Type B pancreatic cell (in vitro differentiated cells): ENCODE data around the gene ERC2. TPM values are rescaled to one million over a fixed set of nuclear protein-coding genes. Genes with fewer than 3 reads are reported as not detected.

ENCODE experiments used
- DNase-seq: peaks from one replicate; pipeline ENCODE4 v3.0.0; 2021; ENCODE audit warnings: mixed read lengths; ENCODE audit not compliant: unreplicated experiment; ENCODE audit errors: extremely low spot score
- H3K27ac Mint-ChIP-seq: 2 replicates; pipeline ENCODE4 v1.8.0; 2021; ENCODE audit warnings: mild to moderate bottlenecking, mixed read lengths
- H3K27me3 Mint-ChIP-seq: 2 replicates; pipeline ENCODE4 v1.8.0; 2021; ENCODE audit warnings: mixed read lengths
- H3K36me3 Mint-ChIP-seq: 2 replicates; pipeline ENCODE4 v1.8.0; 2021; ENCODE audit warnings: mixed read lengths
- H3K4me1 Mint-ChIP-seq: one replicate; pipeline ENCODE4 v1.8.0; 2021; ENCODE audit warnings: mixed read lengths; ENCODE audit not compliant: unreplicated experiment
- H3K4me3 Mint-ChIP-seq: 2 replicates; pipeline ENCODE4 v1.8.0; 2021; ENCODE audit warnings: mild to moderate bottlenecking, mixed read lengths
- H3K9me3 Mint-ChIP-seq: 2 replicates; pipeline ENCODE4 v1.8.0; 2021; ENCODE audit warnings: mixed read lengths
- CTCF ChIP-seq: fragments of 200-600 bp; sonication (generic); conservative IDR thresholded peaks from 2 replicates; pipeline ENCODE4 v1.5.0; 2021; ENCODE audit warnings: antibody characterized with exemption, mild to moderate bottlenecking
- total RNA-seq: library from RNA; stranded (reverse); gene quantifications from 2 replicates; pipeline ENCODE4 v1.2.1, GENCODE V29; 2021; ENCODE audit warnings: low replicate concordance

ERC2 gene
- total RNA-seq, 1 donor from 2014 or later = 6.1 TPM

- no peak for TF ChIP-seq CTCF
- H3K36me3 Mint-ChIP-seq = peaks cover 10% of the 10 kb centered on the region
- H3K9me3 Mint-ChIP-seq = peaks cover 9% of the 10 kb centered on the region
- H3K27ac Mint-ChIP-seq = no peak overlapping the region
- no peak for DNase-seq
- H3K4me3 Mint-ChIP-seq = no peak overlapping the region
- H3K4me1 Mint-ChIP-seq = peaks cover 35% of the 10 kb centered on the region
- H3K27me3 Mint-ChIP-seq = peaks cover 58% of the 10 kb centered on the region
These were observed 844.5 kb downstream of the ERC2 start for GRCh38 chr3:55623786-55624185.

DNA sequence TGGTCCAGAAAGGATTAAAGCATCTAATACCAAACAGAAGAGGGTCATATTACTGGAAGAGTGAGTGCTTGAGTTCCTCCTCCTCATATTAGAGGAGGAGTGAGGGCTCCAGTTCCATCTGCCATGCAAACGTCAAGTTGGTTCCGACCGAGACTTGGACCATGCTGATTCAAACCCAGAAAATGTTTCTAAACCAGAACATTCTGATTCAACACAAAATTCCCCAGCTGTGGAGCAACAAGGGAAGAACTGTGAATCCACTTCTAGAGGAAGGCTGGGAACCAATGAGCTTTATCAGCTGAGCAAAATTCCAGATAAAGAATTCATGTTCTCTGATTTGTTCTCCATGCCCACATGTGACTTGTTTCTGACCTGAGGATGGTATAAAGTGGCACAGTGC, 845.5 kb downstream of the ERC2 start:
- Mint-ChIP-seq H3K4me3 (no peak overlapping the region), H3K27ac (no peak overlapping the region), H3K27me3 (peaks cover 57% of the 10 kb centered on the region), H3K36me3 (peaks cover 10% of the 10 kb centered on the region), H3K4me1 (peaks cover 37% of the 10 kb centered on the region), H3K9me3 (peaks cover 9% of the 10 kb centered on the region)
- TF ChIP-seq CTCF = no peak
- DNase-seq = no peak

GRCh38 chr3:55622116-55622515, 846.2 kb downstream of the ERC2 start:
- H3K9me3 Mint-ChIP-seq = peaks cover 9% of the 10 kb centered on the region
- DNase-seq = no peak
- no peak for TF ChIP-seq CTCF
- H3K36me3 Mint-ChIP-seq = peaks cover 10% of the 10 kb centered on the region
- no peak overlapping the region for H3K4me3 Mint-ChIP-seq
- H3K27ac Mint-ChIP-seq = no peak overlapping the region
- H3K4me1 Mint-ChIP-seq = peaks cover 44% of the 10 kb centered on the region
- H3K27me3 Mint-ChIP-seq = peaks cover 59% of the 10 kb centered on the region

DNA sequence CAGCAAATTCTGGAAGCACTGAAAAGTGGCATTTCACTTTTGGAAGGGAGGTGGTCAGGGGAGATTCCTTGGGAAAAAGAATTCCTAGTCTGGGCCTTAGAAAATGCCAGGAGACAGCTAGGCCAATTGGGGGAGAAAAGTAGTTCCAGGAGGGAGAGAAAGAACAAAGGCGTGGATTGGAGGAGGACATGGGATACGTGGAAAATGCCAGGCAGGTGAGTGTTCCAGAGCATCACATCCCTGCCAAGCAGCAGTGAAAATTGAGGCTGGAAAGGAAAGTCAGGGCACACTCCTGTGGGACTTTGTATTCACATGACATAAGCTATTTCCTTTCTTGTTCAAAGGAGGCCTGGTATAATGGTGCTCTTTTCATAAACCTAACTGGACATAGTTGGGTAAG, 846.6 kb downstream of the ERC2 start:
- peaks cover 10% of the 10 kb centered on the region for H3K36me3 Mint-ChIP-seq
- peaks cover 9% of the 10 kb centered on the region for H3K9me3 Mint-ChIP-seq
- DNase-seq = no peak
- H3K4me1 Mint-ChIP-seq = peaks cover 48% of the 10 kb centered on the region
- H3K27ac Mint-ChIP-seq = no peak overlapping the region
- peaks cover 59% of the 10 kb centered on the region for H3K27me3 Mint-ChIP-seq
- no peak for TF ChIP-seq CTCF
- H3K4me3 Mint-ChIP-seq = no peak overlapping the region

DNA sequence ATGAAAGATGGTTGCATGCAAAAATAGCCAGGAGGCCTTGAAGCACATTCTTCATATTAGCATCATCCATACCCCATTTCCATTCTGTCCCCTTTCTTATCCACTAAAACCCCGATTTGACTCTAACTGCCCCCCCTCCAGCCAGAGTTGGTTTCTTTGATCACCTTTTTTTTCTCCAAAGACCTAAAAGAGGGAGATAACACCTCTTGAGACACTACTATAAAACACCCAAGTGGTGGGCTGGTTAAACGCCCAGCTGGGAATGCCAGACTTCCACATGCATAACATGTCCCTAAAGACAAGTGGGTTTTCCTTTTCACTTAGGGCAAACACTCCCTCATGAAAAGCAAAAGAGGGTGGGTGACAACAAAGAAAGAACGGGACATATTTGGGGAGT, 847.2 kb downstream of the ERC2 start:
- no peak for DNase-seq

More for the DNA sequence above, 847.2 kb downstream of the ERC2 start:
- Mint-ChIP-seq H3K36me3 (peaks cover 10% of the 10 kb centered on the region), H3K27me3 (peaks cover 57% of the 10 kb centered on the region), H3K9me3 (peaks cover 9% of the 10 kb centered on the region), H3K27ac (peak overlapping the region; percentile 82), H3K4me3 (no peak overlapping the region), H3K4me1 (peaks cover 52% of the 10 kb centered on the region)
- no peak for TF ChIP-seq CTCF
